Neural progenitor cell (in vitro differentiated cells): Measurements from ENCODE around the gene KRT82. TPM values are rescaled to one million over a fixed set of nuclear protein-coding genes. Genes with fewer than 3 reads are reported as not detected.

Source experiments
- DNase-seq: peaks from one replicate; pipeline ENCODE4 v3.0.0-alpha.2; 2016; ENCODE audit warnings: low spot score
- H2AFZ ChIP-seq: fragments of 200-600 bp; sonication (generic); replicated peaks from 2 replicates; pipeline ENCODE4 v1.6.1; 2016; ENCODE audit warnings: antibody characterized with exemption
- H3F3A ChIP-seq: fragments of 200-600 bp; sonication (generic); 2 replicates; pipeline ENCODE4 v1.6.1; 2016; ENCODE audit warnings: antibody characterized with exemption, low read depth
- H3K27ac ChIP-seq: fragments of 200-600 bp; sonication (generic); 2 replicates; pipeline ENCODE4 v1.5.1; 2016; ENCODE audit warnings: mild to moderate bottlenecking
- H3K27me3 ChIP-seq: fragments of 200-600 bp; sonication (generic); 2 replicates; pipeline ENCODE4 v1.6.1; 2016; ENCODE audit warnings: mild to moderate bottlenecking, moderate library complexity
- H3K36me3 ChIP-seq: fragments of 200-600 bp; sonication (generic); 2 replicates; pipeline ENCODE4 v1.5.1; 2016
- H3K4me1 ChIP-seq: fragments of 200-600 bp; sonication (generic); 2 replicates; pipeline ENCODE4 v1.6.1; 2016; ENCODE audit warnings: mixed run types
- H3K4me2 ChIP-seq: fragments of 200-600 bp; sonication (generic); 2 replicates; pipeline ENCODE4 v1.6.1; 2016
- H3K4me3 ChIP-seq: fragments of 200-600 bp; sonication (generic); 2 replicates; pipeline ENCODE4 v1.5.1; 2016
- H3K79me2 ChIP-seq: fragments of 200-600 bp; sonication (generic); 2 replicates; pipeline ENCODE4 v1.6.1; 2016; ENCODE audit warnings: low read depth
- H3K9ac ChIP-seq: fragments of 200-600 bp; sonication (generic); 2 replicates; pipeline ENCODE4 v1.6.1; 2016
- H3K9me3 ChIP-seq: fragments of 200-600 bp; sonication (generic); 2 replicates; pipeline ENCODE4 v1.5.1; 2016; ENCODE audit warnings: low read depth
- H4K20me1 ChIP-seq: fragments of 200-600 bp; sonication (generic); 2 replicates; pipeline ENCODE4 v1.6.1; 2016; ENCODE audit warnings: low read depth
- H3K27ac Mint-ChIP-seq: 3 replicates; pipeline ENCODE4 v1.8.0; 2021; ENCODE audit warnings: mixed read lengths
- H3K27me3 Mint-ChIP-seq: 2 replicates; pipeline ENCODE4 v1.8.0; 2022; ENCODE audit warnings: low read depth, mild to moderate bottlenecking, inconsistent platforms, moderate library complexity, mixed read lengths; ENCODE audit not compliant: insufficient read depth
- H3K36me3 Mint-ChIP-seq: 3 replicates; pipeline ENCODE4 v1.8.0; 2021; ENCODE audit warnings: mixed read lengths
- H3K4me1 Mint-ChIP-seq: 3 replicates; pipeline ENCODE4 v1.8.0; 2021; ENCODE audit warnings: mixed read lengths
- H3K4me3 Mint-ChIP-seq: 3 replicates; pipeline ENCODE4 v1.8.0; 2021; ENCODE audit warnings: mild to moderate bottlenecking, moderate library complexity, mixed read lengths
- H3K9me3 Mint-ChIP-seq: 3 replicates; pipeline ENCODE4 v1.8.0; 2020; ENCODE audit warnings: mixed read lengths
- CTCF ChIP-seq: fragments of 200-600 bp; sonication (generic); IDR thresholded peaks from 2 replicates; pipeline ENCODE4 v1.5.1; 2017; ENCODE audit warnings: antibody characterized with exemption, mild to moderate bottlenecking
- EZH2 ChIP-seq: fragments of 200-600 bp; sonication (generic); IDR thresholded peaks from 2 replicates; pipeline ENCODE4 v1.6.1; 2017; ENCODE audit warnings: antibody characterized with exemption, mild to moderate bottlenecking, moderate library complexity
- EZH2phosphoT487 ChIP-seq: fragments of 200-600 bp; sonication (generic); IDR thresholded peaks from 2 replicates; pipeline ENCODE4 v1.6.1; 2017; ENCODE audit warnings: antibody characterized with exemption
- total RNA-seq: library from RNA; depleted of rRNA; stranded (reverse); fragments of >200 nt; gene quantifications from 2 replicates; pipeline ENCODE4 v1.2.3, GENCODE V29; 2015; ENCODE audit warnings: low replicate concordance

The KRT82 gene
- total RNA-seq, 1 donor from 2014 or later = not detected

GRCh38 chr12:52351196-52352059 is 54.7 kb downstream of the KRT82 start:
- Histone ChIP-seq H4K20me1 (no peaks in the 10 kb centered on the region), H3K27me3 (no peaks in the 10 kb centered on the region), H3K9ac (no peak overlapping the region), H3K4me2 (no peak overlapping the region), H3K4me1 (no peaks in the 10 kb centered on the region), H3K36me3 (no peaks in the 10 kb centered on the region), H3K79me2 (no peaks in the 10 kb centered on the region), H3K27ac (no peak overlapping the region), H2AFZ (no peak overlapping the region), H3K9me3 (no peaks in the 10 kb centered on the region), H3F3A (no peaks in the 10 kb centered on the region), H3K4me3 (no peak overlapping the region)
- peaks cover 8% of the 10 kb centered on the region for H3K27me3 Mint-ChIP-seq
- H3K4me3 Mint-ChIP-seq = no peak overlapping the region
- no peak overlapping the region for H3K27ac Mint-ChIP-seq
- TF ChIP-seq EZH2phosphoT487 (no peak), CTCF (no peak), EZH2 (no peak)
- H3K36me3 Mint-ChIP-seq = no peaks in the 10 kb centered on the region
- peaks cover 5% of the 10 kb centered on the region for H3K4me1 Mint-ChIP-seq
- no peak for DNase-seq
- H3K9me3 Mint-ChIP-seq = no peaks in the 10 kb centered on the region

- no peaks in the 10 kb centered on the region for H3K79me2 ChIP-seq
- H3K27me3 ChIP-seq = no peaks in the 10 kb centered on the region
- Mint-ChIP-seq H3K36me3 (no peaks in the 10 kb centered on the region), H3K4me1 (peaks cover 5% of the 10 kb centered on the region), H3K27ac (no peak overlapping the region), H3K4me3 (no peak overlapping the region), H3K9me3 (no peaks in the 10 kb centered on the region), H3K27me3 (peaks cover 6% of the 10 kb centered on the region)
- no peak for TF ChIP-seq CTCF
- no peak for TF ChIP-seq EZH2phosphoT487
- TF ChIP-seq EZH2 = no peak
- no peaks in the 10 kb centered on the region for H3K4me1 ChIP-seq
- H3K9ac ChIP-seq = no peak overlapping the region
- no peaks in the 10 kb centered on the region for H3K9me3 ChIP-seq
- H3K4me2 ChIP-seq = no peak overlapping the region
- no peak for DNase-seq
- H3K4me3 ChIP-seq = no peak overlapping the region
- H3K36me3 ChIP-seq = no peaks in the 10 kb centered on the region
- no peaks in the 10 kb centered on the region for H3F3A ChIP-seq
- no peak overlapping the region for H3K27ac ChIP-seq
- H2AFZ ChIP-seq = no peak overlapping the region
- H4K20me1 ChIP-seq = no peaks in the 10 kb centered on the region
Observed at GRCh38 chr12:52350786-52351185, 55.3 kb downstream of the KRT82 start.

- Histone ChIP-seq H3F3A (no peaks in the 10 kb centered on the region), H3K27ac (no peak overlapping the region), H3K9me3 (no peaks in the 10 kb centered on the region), H3K4me1 (no peaks in the 10 kb centered on the region), H3K79me2 (no peaks in the 10 kb centered on the region), H4K20me1 (no peaks in the 10 kb centered on the region), H3K36me3 (no peaks in the 10 kb centered on the region), H2AFZ (no peak overlapping the region), H3K4me2 (no peak overlapping the region), H3K27me3 (no peaks in the 10 kb centered on the region), H3K9ac (no peak overlapping the region), H3K4me3 (no peak overlapping the region)
- H3K9me3 Mint-ChIP-seq = no peaks in the 10 kb centered on the region
- peaks cover 5% of the 10 kb centered on the region for H3K27me3 Mint-ChIP-seq
- peaks cover 5% of the 10 kb centered on the region for H3K4me1 Mint-ChIP-seq
- no peak overlapping the region for H3K4me3 Mint-ChIP-seq
- H3K36me3 Mint-ChIP-seq = no peaks in the 10 kb centered on the region
- no peak for DNase-seq
- TF ChIP-seq EZH2 (no peak), EZH2phosphoT487 (no peak), CTCF (no peak)
- no peak overlapping the region for H3K27ac Mint-ChIP-seq
Observed at GRCh38 chr12:52350021-52350620, 56.0 kb downstream of the KRT82 start.
